ENCODE data around the gene PDZD4. TPM values are rescaled to one million over a fixed set of nuclear protein-coding genes. Genes with fewer than 3 reads are reported as not detected.

The PDZD4 gene
- polyA plus RNA-seq, 3 donors from 2014 or later = 0.93 to 11.4 (median 6.1) TPM

GRCh38 chrX:153791104-153791852, 39.1 kb downstream of the PDZD4 start:
- H3K4me3 Mint-ChIP-seq = no peak overlapping the region
- no peak overlapping the region for H3K27ac Mint-ChIP-seq
- no peak for DNase-seq
- peaks cover 0 to 4% (median 0%) of the 10 kb centered on the region in 3 donors for H3K36me3 Mint-ChIP-seq
- peaks cover 17 to 22% of the 10 kb centered on the region in 2 donors for H3K4me1 Mint-ChIP-seq
- peaks cover 4 to 9% (median 7%) of the 10 kb centered on the region in 3 donors for H3K27me3 Mint-ChIP-seq (ENCODE audit: low read depth in 3 of 3)
- H3K9me3 Mint-ChIP-seq = no peaks in the 10 kb centered on the region

- Mint-ChIP-seq H3K36me3 (peaks cover 0 to 4% (median 0%) of the 10 kb centered on the region in 3 donors), H3K4me3 (no peak overlapping the region), H3K4me1 (peaks cover 10% of the 10 kb centered on the region in 2 donors), H3K27me3 (ENCODE audit: low read depth in 3 of 3) (peaks cover 4 to 9% (median 7%) of the 10 kb centered on the region in 3 donors), H3K27ac (no peak overlapping the region), H3K9me3 (no peaks in the 10 kb centered on the region)
- DNase-seq = no peak
Measured at GRCh38 chrX:153789654-153790053, 40.7 kb downstream of the PDZD4 start.

- Mint-ChIP-seq H3K27ac (no peak overlapping the region), H3K36me3 (peaks cover 0 to 4% (median 0%) of the 10 kb centered on the region in 3 donors), H3K27me3 (ENCODE audit: low read depth in 3 of 3) (peaks cover 0 to 2% (median 0%) of the 10 kb centered on the region in 3 donors), H3K9me3 (no peaks in the 10 kb centered on the region), H3K4me3 (no peak overlapping the region), H3K4me1 (no peaks in the 10 kb centered on the region)
- no peak for DNase-seq
Measured at GRCh38 chrX:153786669-153787068, 43.7 kb downstream of the PDZD4 start.

GRCh38 chrX:153784325-153784967, 45.9 kb downstream of the PDZD4 start:
- H3K9me3 Mint-ChIP-seq = no peaks in the 10 kb centered on the region
- H3K4me1 Mint-ChIP-seq = peaks cover 3 to 5% of the 10 kb centered on the region in 2 donors
- H3K27ac Mint-ChIP-seq = no peak overlapping the region
- no peak for DNase-seq
- no peak overlapping the region for H3K4me3 Mint-ChIP-seq
- peaks cover 1 to 3% (median 2%) of the 10 kb centered on the region in 3 donors for H3K27me3 Mint-ChIP-seq (ENCODE audit: low read depth in 3 of 3)
- H3K36me3 Mint-ChIP-seq = peaks cover 0 to 4% (median 0%) of the 10 kb centered on the region in 3 donors

GRCh38 chrX:153783378-153784013, 46.8 kb downstream of the PDZD4 start:
- peaks cover 0 to 3% (median 1%) of the 10 kb centered on the region in 3 donors for H3K27me3 Mint-ChIP-seq (ENCODE audit: low read depth in 3 of 3)
- no peak overlapping the region for H3K4me3 Mint-ChIP-seq
- H3K27ac Mint-ChIP-seq = no peak overlapping the region
- DNase-seq = no peak
- H3K4me1 Mint-ChIP-seq = peaks cover 3 to 5% of the 10 kb centered on the region in 2 donors
- no peaks in the 10 kb centered on the region for H3K9me3 Mint-ChIP-seq
- peaks cover 0 to 4% (median 0%) of the 10 kb centered on the region in 3 donors for H3K36me3 Mint-ChIP-seq

- Mint-ChIP-seq H3K27me3 (ENCODE audit: low read depth in 3 of 3) (peaks cover 0 to 3% (median 1%) of the 10 kb centered on the region in 3 donors), H3K4me3 (no peak overlapping the region), H3K36me3 (peaks cover 0 to 4% (median 0%) of the 10 kb centered on the region in 3 donors), H3K27ac (no peak overlapping the region), H3K9me3 (no peaks in the 10 kb centered on the region), H3K4me1 (peaks cover 3 to 5% of the 10 kb centered on the region in 2 donors)
- no peak for DNase-seq
Measured at GRCh38 chrX:153782871-153783270, 47.5 kb downstream of the PDZD4 start.

- no peak for DNase-seq
- Mint-ChIP-seq H3K9me3 (no peaks in the 10 kb centered on the region), H3K36me3 (peaks cover 0 to 4% (median 0%) of the 10 kb centered on the region in 3 donors), H3K4me1 (peaks cover 3 to 5% of the 10 kb centered on the region in 2 donors), H3K4me3 (no peak overlapping the region), H3K27ac (no peak overlapping the region), H3K27me3 (ENCODE audit: low read depth in 3 of 3) (peaks cover 0 to 3% (median 1%) of the 10 kb centered on the region in 3 donors)
Measured at GRCh38 chrX:153782313-153782712, 48.0 kb downstream of the PDZD4 start.

- Mint-ChIP-seq H3K27ac (no peak overlapping the region), H3K4me1 (peaks cover 3 to 5% of the 10 kb centered on the region in 2 donors), H3K4me3 (no peak overlapping the region), H3K27me3 (ENCODE audit: low read depth in 3 of 3) (peaks cover 0 to 3% (median 1%) of the 10 kb centered on the region in 3 donors), H3K9me3 (no peaks in the 10 kb centered on the region), H3K36me3 (peaks cover 0 to 3% (median 0%) of the 10 kb centered on the region in 3 donors)
- DNase-seq = no peak
Measured at GRCh38 chrX:153781428-153782047, 48.8 kb downstream of the PDZD4 start.

- Mint-ChIP-seq H3K9me3 (no peaks in the 10 kb centered on the region), H3K36me3 (no peaks in the 10 kb centered on the region), H3K4me3 (no peak within 1 kb of the TSS), H3K4me1 (peaks cover 3 to 5% of the 10 kb centered on the region in 2 donors), H3K27me3 (ENCODE audit: low read depth in 3 of 3) (peaks cover 0 to 3% (median 1%) of the 10 kb centered on the region in 3 donors), H3K27ac (no peak within 1 kb of the TSS)
- no peak for DNase-seq
Measured at GRCh38 chrX:153780678-153781427, 49.5 kb downstream of the PDZD4 start, which contains the start of gene SRPK3. TSS of gene SRPK3 (plus strand) at chrX:153781041. CDS start at chrX:153781087, 46 bp downstream.

GRCh38 chrX:153779891-153780677, 50.3 kb downstream of the PDZD4 start:
- H3K4me1 Mint-ChIP-seq = peaks cover 3 to 5% of the 10 kb centered on the region in 2 donors
- no peaks in the 10 kb centered on the region for H3K36me3 Mint-ChIP-seq
- DNase-seq = no peak
- no peaks in the 10 kb centered on the region for H3K9me3 Mint-ChIP-seq
- no peak overlapping the region for H3K27ac Mint-ChIP-seq
- peaks cover 0 to 3% (median 1%) of the 10 kb centered on the region in 3 donors for H3K27me3 Mint-ChIP-seq (ENCODE audit: low read depth in 3 of 3)
- H3K4me3 Mint-ChIP-seq = no peak overlapping the region

- Mint-ChIP-seq H3K36me3 (no peaks in the 10 kb centered on the region), H3K27me3 (ENCODE audit: low read depth in 3 of 3) (peaks cover 0 to 3% (median 1%) of the 10 kb centered on the region in 3 donors), H3K9me3 (no peaks in the 10 kb centered on the region), H3K4me1 (peaks cover 3 to 5% of the 10 kb centered on the region in 2 donors), H3K27ac (no peak overlapping the region), H3K4me3 (no peak overlapping the region)
- no peak for DNase-seq
Measured at GRCh38 chrX:153778684-153779101, 51.7 kb downstream of the PDZD4 start.

- Mint-ChIP-seq H3K27me3 (ENCODE audit: low read depth in 3 of 3) (peaks cover 0 to 3% (median 1%) of the 10 kb centered on the region in 3 donors), H3K4me1 (peaks cover 3 to 5% of the 10 kb centered on the region in 2 donors), H3K9me3 (no peaks in the 10 kb centered on the region), H3K4me3 (no peak overlapping the region), H3K27ac (no peak overlapping the region), H3K36me3 (no peaks in the 10 kb centered on the region)
- DNase-seq = no peak
Measured at GRCh38 chrX:153778181-153778580, 52.2 kb downstream of the PDZD4 start.

Measured in immature natural killer cell (primary cell).